ENCODE results near the gene GLA.
A peak's percentile ranks its signal among the peaks of the same experiment; 100 is the strongest.

Gene GLA

DNA sequence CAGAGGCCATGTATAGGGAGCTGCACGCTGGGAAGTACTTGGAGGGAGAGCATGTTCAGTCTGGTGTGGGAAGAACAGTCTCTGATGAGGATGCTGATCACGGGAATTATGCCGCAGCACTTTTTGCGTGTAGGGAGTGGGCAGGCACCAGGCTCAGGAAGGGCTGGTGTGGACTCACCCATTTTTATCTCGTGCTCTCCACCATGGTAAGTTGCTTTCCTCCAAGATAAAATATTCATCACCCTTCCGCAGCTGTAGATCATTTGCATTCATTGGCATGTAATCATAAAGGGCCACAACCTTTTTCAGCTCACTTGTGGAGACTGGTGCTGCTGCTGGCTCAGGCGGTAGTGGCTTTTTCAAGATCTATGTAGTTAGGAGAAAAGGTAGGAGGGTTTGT, 47.3 kb downstream of the GLA start:
- TF ChIP-seq, protein P1, sequence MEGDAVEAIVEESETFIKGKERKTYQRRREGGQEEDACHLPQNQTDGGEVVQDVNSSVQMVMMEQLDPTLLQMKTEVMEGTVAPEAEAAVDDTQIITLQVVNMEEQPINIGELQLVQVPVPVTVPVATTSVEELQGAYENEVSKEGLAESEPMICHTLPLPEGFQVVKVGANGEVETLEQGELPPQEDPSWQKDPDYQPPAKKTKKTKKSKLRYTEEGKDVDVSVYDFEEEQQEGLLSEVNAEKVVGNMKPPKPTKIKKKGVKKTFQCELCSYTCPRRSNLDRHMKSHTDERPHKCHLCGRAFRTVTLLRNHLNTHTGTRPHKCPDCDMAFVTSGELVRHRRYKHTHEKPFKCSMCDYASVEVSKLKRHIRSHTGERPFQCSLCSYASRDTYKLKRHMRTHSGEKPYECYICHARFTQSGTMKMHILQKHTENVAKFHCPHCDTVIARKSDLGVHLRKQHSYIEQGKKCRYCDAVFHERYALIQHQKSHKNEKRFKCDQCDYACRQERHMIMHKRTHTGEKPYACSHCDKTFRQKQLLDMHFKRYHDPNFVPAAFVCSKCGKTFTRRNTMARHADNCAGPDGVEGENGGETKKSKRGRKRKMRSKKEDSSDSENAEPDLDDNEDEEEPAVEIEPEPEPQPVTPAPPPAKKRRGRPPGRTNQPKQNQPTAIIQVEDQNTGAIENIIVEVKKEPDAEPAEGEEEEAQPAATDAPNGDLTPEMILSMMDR (IDR thresholded peaks at IDR 0.05; ENCODE audit: borderline replicate concordance, insufficient read depth, low read depth, low read length): no peak
- H3K4me3 ChIP-seq (ENCODE audit: low read depth, low read length): no peak overlapping the region

DNA sequence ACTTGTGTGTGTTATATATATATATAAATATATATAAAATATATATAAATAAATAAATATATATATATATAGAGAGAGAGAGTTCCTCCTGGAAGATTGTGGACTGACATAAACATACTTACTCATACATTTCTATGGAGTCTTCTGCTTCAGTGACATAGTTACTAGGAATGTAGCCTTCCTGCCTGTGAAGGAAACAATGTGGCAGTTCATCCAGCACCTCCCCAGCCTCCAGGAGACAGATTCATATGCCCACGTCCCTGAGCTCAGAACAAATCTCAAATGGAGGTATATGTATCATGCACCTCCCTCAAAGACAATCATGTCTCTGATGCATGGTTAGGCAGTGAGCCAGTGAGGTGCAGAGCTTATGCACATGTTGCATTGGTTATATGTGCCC, 47.8 kb downstream of the GLA start:
- TF ChIP-seq, protein P1 (IDR thresholded peaks at IDR 0.05; ENCODE audit: borderline replicate concordance, insufficient read depth, low read depth, low read length): no peak
- H3K4me3 ChIP-seq (ENCODE audit: low read depth, low read length): no peak overlapping the region

DNA sequence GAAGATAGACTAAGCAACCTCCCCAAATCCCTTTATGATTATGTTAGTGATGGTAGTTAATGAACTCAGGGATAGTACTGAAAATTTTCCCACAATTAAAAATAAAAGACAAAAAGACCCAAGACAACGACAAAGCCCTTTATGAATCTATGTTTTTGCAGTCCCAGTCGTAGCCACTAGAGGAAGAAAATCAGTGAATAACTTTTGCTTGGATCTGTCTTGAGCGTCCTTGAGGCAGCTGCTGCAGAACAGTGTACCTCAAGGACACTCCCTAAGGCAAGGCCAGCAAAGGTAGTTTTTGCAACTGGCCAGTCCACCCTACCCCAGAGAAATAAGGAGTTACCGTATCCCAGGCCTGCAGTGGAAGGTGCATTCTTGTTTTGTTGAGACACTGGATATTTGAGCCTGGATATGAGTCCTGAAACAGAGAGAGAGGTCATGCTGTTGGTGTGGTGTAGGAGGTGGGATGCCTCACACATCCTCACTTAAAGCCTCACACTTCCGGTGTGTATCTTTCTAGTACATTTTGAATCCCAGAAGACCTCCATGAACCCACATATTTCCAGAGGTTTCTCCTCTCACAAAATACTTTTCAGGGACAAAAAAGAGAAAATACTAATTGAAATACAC, 50.4 kb downstream of the GLA start:
- no peak overlapping the region for H3K4me3 ChIP-seq (ENCODE audit: low read depth, low read length)
- TF ChIP-seq, protein P1 (IDR thresholded peaks at IDR 0.05; ENCODE audit: borderline replicate concordance, insufficient read depth, low read depth, low read length): peak; percentile 35; the same call in 1 of the 2 replicates

DNA sequence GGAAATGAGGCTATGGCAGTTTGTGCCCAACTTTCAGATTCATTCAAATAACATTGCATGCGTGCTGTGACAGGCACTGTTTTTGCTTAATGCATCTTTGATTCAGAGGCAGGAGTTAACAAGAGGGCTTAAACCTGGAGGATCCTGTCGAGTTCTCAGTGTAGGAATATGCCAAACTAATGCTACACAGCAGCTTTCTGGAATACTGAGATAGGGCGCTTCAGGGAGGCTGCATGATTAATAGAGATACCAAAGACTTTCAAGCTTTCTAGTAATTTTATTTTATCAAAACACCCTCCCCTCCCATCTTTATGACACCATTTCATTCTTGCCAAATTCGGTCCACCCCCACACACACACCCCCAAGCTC, 58.5 kb downstream of the GLA start:
- TF ChIP-seq, protein P1 (IDR thresholded peaks at IDR 0.05; ENCODE audit: borderline replicate concordance, insufficient read depth, low read depth, low read length): no peak

DNA sequence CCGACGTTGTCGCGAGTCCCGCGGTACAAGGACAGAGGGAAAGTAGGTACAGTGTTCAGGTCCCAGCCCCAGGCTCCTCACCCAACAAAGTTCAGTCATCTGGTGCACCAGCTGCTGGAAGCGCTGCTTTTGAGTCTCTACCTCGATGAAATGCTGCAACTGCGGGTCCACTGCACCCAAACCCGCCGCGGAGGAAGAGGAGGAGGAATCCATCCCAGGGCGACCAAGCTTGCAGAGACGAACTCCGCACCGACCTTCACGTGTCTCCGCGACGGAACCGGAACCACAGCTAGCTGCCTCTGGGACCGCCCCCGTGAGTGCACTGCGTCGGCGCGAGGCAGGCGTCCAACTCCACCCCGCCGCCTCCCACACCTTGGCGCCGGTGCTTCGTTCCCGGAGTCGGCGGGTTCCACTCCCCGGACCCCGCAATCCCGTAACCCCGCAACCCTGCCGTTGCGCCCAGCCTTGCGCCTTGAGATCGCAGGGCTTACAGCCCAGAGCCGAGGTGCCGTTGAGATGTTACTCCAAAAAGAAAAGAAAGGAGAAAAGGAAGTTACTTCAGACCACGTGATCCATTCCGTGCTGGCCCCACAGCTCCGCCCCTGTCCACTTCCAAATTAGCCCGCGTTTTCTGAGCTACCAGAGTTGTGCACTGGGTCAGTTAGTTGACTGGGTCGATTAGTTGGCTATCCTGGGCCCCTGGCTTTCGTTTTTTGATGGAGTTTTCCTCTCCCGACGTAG, 59.1 kb downstream of the GLA start, which contains the start of gene TIMM8A:
TIMM8A (minus strand) TSS at position 291 of the 741 bp plus-strand sequence; CDS start at position 213, 78 bp downstream.
- TF ChIP-seq, protein P1 (IDR thresholded peaks at IDR 0.05; ENCODE audit: borderline replicate concordance, insufficient read depth, low read depth, low read length): no peak
- H3K4me3 ChIP-seq (ENCODE audit: low read depth, low read length): peak within 1 kb of the TSS; percentile 76

More for the DNA sequence above, 58.5 kb downstream of the GLA start:
- peak overlapping the region; percentile 76 for H3K4me3 ChIP-seq (ENCODE audit: low read depth, low read length)

DNA sequence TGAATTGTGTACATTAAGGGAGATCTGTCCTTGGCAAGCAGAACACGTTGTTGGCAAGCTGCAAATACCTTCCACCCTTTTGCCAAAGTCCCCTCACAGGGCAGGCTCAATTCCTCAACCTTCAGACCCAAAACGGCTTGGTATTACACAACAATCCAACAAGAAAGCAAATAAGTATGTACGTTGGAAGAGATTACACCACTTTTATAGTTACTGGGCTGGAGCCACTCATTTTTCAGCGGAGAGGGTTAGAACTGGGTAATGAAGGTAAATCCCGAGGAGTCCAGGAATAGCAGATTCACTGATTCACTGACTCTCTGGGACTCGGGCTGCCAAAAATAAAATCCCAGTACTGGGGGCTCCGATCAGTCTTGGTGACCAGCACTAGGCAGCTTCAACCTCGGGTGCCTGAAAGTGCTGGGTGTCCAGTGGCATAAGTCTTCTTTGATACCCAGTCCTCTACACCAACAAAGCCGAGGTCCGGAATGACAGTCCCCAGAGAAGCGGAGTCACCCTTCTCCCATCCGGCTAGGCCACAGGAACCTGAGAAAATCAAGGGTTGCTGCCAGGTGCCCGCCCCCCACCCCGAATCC, 59.8 kb downstream of the GLA start:
- peak overlapping the region; percentile 76 for H3K4me3 ChIP-seq (ENCODE audit: low read depth, low read length)
- TF ChIP-seq, protein P1 (IDR thresholded peaks at IDR 0.05; ENCODE audit: borderline replicate concordance, insufficient read depth, low read depth, low read length): no peak
